Activated CD8-positive, alpha-beta memory T cell treated with anti-CD3 and anti-CD28 coated beads, Interleukin-2, amount 50 U/mL, for 48 hours (primary cell): Measurements from ENCODE around the gene TNFRSF13B.

ENCODE experiments used
- DNase-seq: peaks from one replicate; pipeline ENCODE4 v3.0.0-alpha.2; 2020

Gene TNFRSF13B

GRCh38 chr17:16936536-16937310 is 35.2 kb downstream of the TNFRSF13B start:
- no peak for DNase-seq

- peak; percentile 26 for DNase-seq
Measured at GRCh38 chr17:16935786-16936185, 36.1 kb downstream of the TNFRSF13B start.

GRCh38 chr17:16935241-16935663 is 36.7 kb downstream of the TNFRSF13B start:
- peak; percentile 25 for DNase-seq

GRCh38 chr17:16934836-16935235 is 37.1 kb downstream of the TNFRSF13B start:
- peak; percentile 15 for DNase-seq

GRCh38 chr17:16934133-16934795 is 37.7 kb downstream of the TNFRSF13B start:
- DNase-seq = peak; percentile 17

- no peak for DNase-seq
Measured at GRCh38 chr17:16933317-16934132, 38.4 kb downstream of the TNFRSF13B start.

- no peak for DNase-seq
Measured at GRCh38 chr17:16932611-16933010, 39.3 kb downstream of the TNFRSF13B start.

GRCh38 chr17:16932156-16932555 is 39.8 kb downstream of the TNFRSF13B start:
- DNase-seq = no peak

GRCh38 chr17:16931318-16932060 is 40.4 kb downstream of the TNFRSF13B start:
- no peak for DNase-seq

GRCh38 chr17:16930571-16931317 is 41.2 kb downstream of the TNFRSF13B start:
- no peak for DNase-seq

- no peak for DNase-seq
Measured at GRCh38 chr17:16929757-16930520, 42.0 kb downstream of the TNFRSF13B start.

GRCh38 chr17:16929035-16929680 is 42.8 kb downstream of the TNFRSF13B start:
- no peak for DNase-seq

GRCh38 chr17:16928406-16929034 is 43.4 kb downstream of the TNFRSF13B start:
- no peak for DNase-seq

- DNase-seq = no peak
Measured at GRCh38 chr17:16927641-16928321, 44.1 kb downstream of the TNFRSF13B start.

GRCh38 chr17:16926571-16927451 is 45.1 kb downstream of the TNFRSF13B start:
- no peak for DNase-seq

- DNase-seq = peak; percentile 49
Measured at GRCh38 chr17:16926061-16926511, 45.8 kb downstream of the TNFRSF13B start.

GRCh38 chr17:16925461-16926060 is 46.4 kb downstream of the TNFRSF13B start:
- peak; percentile 23 for DNase-seq
